Liver (tissue), 9 donors: ENCODE data around the gene PELI2. TPM values are rescaled to one million over a fixed set of nuclear protein-coding genes. Genes with fewer than 3 reads are reported as not detected.

Experiments
- DNase-seq: peaks from one replicate; pipeline ENCODE4 v3.0.0-alpha.2; 2017; ENCODE audit warnings: low spot score
- H3K27ac ChIP-seq, 2 donors: one replicate each; pipeline ENCODE4 v1.7.0; 2013; ENCODE audit warnings: inconsistent platforms in 2 of 2, low read length in 2 of 2, control low read depth in 1 of 2, low read depth in 1 of 2, mild to moderate bottlenecking in 1 of 2
- H3K27me3 ChIP-seq, 4 donors: one replicate each; pipeline versions ENCODE4 v1.6.1 to v1.7.0; 2013; ENCODE audit warnings: low read length in 3 of 4, inconsistent platforms in 1 of 4, mild to moderate bottlenecking in 1 of 4, moderate library complexity in 1 of 4; ENCODE audit not compliant: control insufficient read depth in 4 of 4, insufficient read depth in 4 of 4
- H3K36me3 ChIP-seq, 4 donors: one replicate each; pipeline versions ENCODE4 v1.6.1 to v1.7.0; 2013; ENCODE audit warnings: low read length in 3 of 4, mild to moderate bottlenecking in 3 of 4, low read depth in 1 of 4, moderate library complexity in 1 of 4; ENCODE audit not compliant: control insufficient read depth in 4 of 4, insufficient read depth in 3 of 4
- H3K4me1 ChIP-seq, 4 donors: one replicate each; pipeline versions ENCODE4 v1.6.1 to v1.7.0; 2013; ENCODE audit warnings: low read length in 3 of 4, mild to moderate bottlenecking in 3 of 4, moderate library complexity in 1 of 4; ENCODE audit not compliant: control insufficient read depth in 4 of 4, insufficient read depth in 4 of 4
- H3K4me3 ChIP-seq, 3 donors: one replicate each; pipeline versions ENCODE4 v1.6.1 to v1.7.0; 2013; ENCODE audit warnings: low read length in 3 of 3, control low read depth in 1 of 3, low read depth in 1 of 3, mild to moderate bottlenecking in 1 of 3
- H3K9ac ChIP-seq, 2 donors: one replicate each; pipeline ENCODE4 v1.7.0; 2013; ENCODE audit warnings: low read length in 2 of 2, mild to moderate bottlenecking in 2 of 2, moderate library complexity in 2 of 2, control low read depth in 1 of 2, low read depth in 1 of 2
- H3K9me3 ChIP-seq, 4 donors: one replicate each; pipeline versions ENCODE4 v1.6.1 to v1.7.0; 2013; ENCODE audit warnings: low read length in 3 of 4; ENCODE audit not compliant: control insufficient read depth in 4 of 4
- EGR1 ChIP-seq, 2 donors: IDR thresholded peaks; 2 replicates each; pipeline ENCODE4 v1.6.1; 2016 to 2018; ENCODE audit warnings: antibody characterized with exemption in 2 of 2, low read depth in 2 of 2
- FOXA1 ChIP-seq: IDR thresholded peaks from 2 replicates; pipeline ENCODE4 v1.6.1; 2016; ENCODE audit warnings: antibody characterized with exemption
- GABPA ChIP-seq, 2 donors: IDR thresholded peaks in 1 of 2; conservative IDR thresholded peaks in 1 of 2; 2 replicates each; pipeline ENCODE4 v1.6.1; 2016; ENCODE audit warnings: antibody characterized with exemption in 2 of 2, mild to moderate bottlenecking in 1 of 2, moderate library complexity in 1 of 2
- HNF4A ChIP-seq, 2 donors: conservative IDR thresholded peaks; 2 replicates each; pipeline ENCODE4 v1.6.1; 2016; ENCODE audit warnings: antibody characterized with exemption in 2 of 2, mild to moderate bottlenecking in 2 of 2
- HNF4G ChIP-seq: IDR thresholded peaks from 2 replicates; pipeline ENCODE4 v1.6.1; 2016; ENCODE audit warnings: antibody characterized with exemption
- JUND ChIP-seq, 2 donors: IDR thresholded peaks; 2 replicates each; pipeline ENCODE4 v1.6.1; 2016; ENCODE audit warnings: antibody characterized with exemption in 2 of 2
- NR2F2 ChIP-seq: IDR thresholded peaks from 2 replicates; pipeline ENCODE4 v1.6.1; 2016; ENCODE audit warnings: antibody characterized with exemption
- RAD21 ChIP-seq, 2 donors: IDR thresholded peaks; 2 replicates each; pipeline ENCODE4 v1.6.1; 2016; ENCODE audit warnings: antibody characterized with exemption in 2 of 2, mild to moderate bottlenecking in 2 of 2
- RXRA ChIP-seq, 2 donors: IDR thresholded peaks; 2 replicates each; pipeline ENCODE4 v1.6.1; 2017 to 2018; ENCODE audit warnings: antibody characterized with exemption in 2 of 2, mild to moderate bottlenecking in 1 of 2
- SP1 ChIP-seq: IDR thresholded peaks from 2 replicates; pipeline ENCODE4 v1.6.1; 2018; ENCODE audit warnings: antibody characterized with exemption, mild to moderate bottlenecking
- WGBS: extraction: QIAGEN DNeasy Blood & Tissue Kit; methylation state at CpG from one replicate; pipeline ENCODE4 v1.1.7; 2013; 5-methylcytosine and 5-hydroxymethylcytosine counted together
- polyA plus RNA-seq, 2 donors: library from polyadenylated mRNA; stranded (reverse) in 1 of 2; unstranded in 1 of 2; fragments of 200-250 nt in 1 of 2; fragments of >200 nt in 1 of 2; fragmentation: Nextera tagmentation in 1 of 2; extraction: Ambion mirVana in 1 of 2; gene quantifications; one replicate each; pipeline versions ENCODE4 v1.2.1 to v1.2.3, GENCODE V29; 2013 to 2015
- total RNA-seq, 2 donors: library from RNA; depleted of rRNA; stranded (reverse); fragments of >200 nt; gene quantifications; one replicate each; pipeline ENCODE4 v1.2.3, GENCODE V29; 2014
- TF ChIP-seq, protein P1 (sequence below): IDR thresholded peaks from 2 replicates; pipeline ENCODE4 v1.6.1; 2016; ENCODE audit warnings: antibody characterized with exemption
- TF ChIP-seq, protein P2 (sequence below): fragments of 150-350 bp; IDR thresholded peaks from 2 replicates; pipeline ENCODE4 v1.5.1; 2017; ENCODE audit warnings: improper control_type of control experiment, low read depth, low read length; ENCODE audit not compliant: missing input control
- TF ChIP-seq, protein P3 (sequence below): IDR thresholded peaks from 2 replicates; pipeline ENCODE4 v1.6.1; 2016; ENCODE audit warnings: antibody characterized with exemption
- donor health status: healthy.
- donor health status: healthy.
- donor health status: healthy.
- donor health status: healthy.
- donor health status: healthy.

Gene PELI2
- total and polyA plus RNA-seq, 4 donors, result 0.68 to 2.9 (median 1.2) TPM

DNA sequence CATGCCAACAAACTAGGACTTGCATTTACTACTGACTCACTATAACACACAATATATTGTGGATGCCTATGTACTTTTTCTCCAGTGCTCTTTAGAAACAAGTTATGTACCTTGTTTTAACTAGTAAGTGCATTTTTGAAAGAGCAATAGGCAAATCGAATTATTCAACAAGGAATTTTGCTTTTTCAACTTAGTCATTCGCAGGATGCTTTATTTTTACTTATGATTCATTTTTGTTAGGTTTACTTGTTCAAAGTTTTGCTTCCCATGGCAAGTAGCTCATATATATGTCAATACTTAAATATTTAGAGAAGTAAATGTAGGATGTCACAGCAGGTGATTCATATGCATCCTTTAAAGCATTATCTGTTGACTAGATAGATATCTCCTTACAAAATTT is 149.8 kb downstream of the PELI2 start:
- no peaks in the 10 kb centered on the region for H3K4me1 ChIP-seq
- 92% methylated on average over 2 of the region's 2 CpGs for WGBS
- no peaks in the 10 kb centered on the region for H3K9me3 ChIP-seq
- no peaks in the 10 kb centered on the region for H3K36me3 ChIP-seq
- no peak overlapping the region for H3K27ac ChIP-seq
- no peak for TF ChIP-seq RXRA (IDR thresholded peaks at IDR 0.05)
- no peak for TF ChIP-seq GABPA (IDR thresholded peaks at IDR 0.05 in 1 of 2, conservative IDR thresholded peaks at IDR 0.05 in 1 of 2)
- TF ChIP-seq, protein P1, sequence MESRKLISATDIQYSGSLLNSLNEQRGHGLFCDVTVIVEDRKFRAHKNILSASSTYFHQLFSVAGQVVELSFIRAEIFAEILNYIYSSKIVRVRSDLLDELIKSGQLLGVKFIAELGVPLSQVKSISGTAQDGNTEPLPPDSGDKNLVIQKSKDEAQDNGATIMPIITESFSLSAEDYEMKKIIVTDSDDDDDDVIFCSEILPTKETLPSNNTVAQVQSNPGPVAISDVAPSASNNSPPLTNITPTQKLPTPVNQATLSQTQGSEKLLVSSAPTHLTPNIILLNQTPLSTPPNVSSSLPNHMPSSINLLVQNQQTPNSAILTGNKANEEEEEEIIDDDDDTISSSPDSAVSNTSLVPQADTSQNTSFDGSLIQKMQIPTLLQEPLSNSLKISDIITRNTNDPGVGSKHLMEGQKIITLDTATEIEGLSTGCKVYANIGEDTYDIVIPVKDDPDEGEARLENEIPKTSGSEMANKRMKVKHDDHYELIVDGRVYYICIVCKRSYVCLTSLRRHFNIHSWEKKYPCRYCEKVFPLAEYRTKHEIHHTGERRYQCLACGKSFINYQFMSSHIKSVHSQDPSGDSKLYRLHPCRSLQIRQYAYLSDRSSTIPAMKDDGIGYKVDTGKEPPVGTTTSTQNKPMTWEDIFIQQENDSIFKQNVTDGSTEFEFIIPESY, result no peak
- TF ChIP-seq RAD21 (IDR thresholded peaks at IDR 0.05), result no peak
- TF ChIP-seq HNF4G, result no peak
- TF ChIP-seq, protein P2, sequence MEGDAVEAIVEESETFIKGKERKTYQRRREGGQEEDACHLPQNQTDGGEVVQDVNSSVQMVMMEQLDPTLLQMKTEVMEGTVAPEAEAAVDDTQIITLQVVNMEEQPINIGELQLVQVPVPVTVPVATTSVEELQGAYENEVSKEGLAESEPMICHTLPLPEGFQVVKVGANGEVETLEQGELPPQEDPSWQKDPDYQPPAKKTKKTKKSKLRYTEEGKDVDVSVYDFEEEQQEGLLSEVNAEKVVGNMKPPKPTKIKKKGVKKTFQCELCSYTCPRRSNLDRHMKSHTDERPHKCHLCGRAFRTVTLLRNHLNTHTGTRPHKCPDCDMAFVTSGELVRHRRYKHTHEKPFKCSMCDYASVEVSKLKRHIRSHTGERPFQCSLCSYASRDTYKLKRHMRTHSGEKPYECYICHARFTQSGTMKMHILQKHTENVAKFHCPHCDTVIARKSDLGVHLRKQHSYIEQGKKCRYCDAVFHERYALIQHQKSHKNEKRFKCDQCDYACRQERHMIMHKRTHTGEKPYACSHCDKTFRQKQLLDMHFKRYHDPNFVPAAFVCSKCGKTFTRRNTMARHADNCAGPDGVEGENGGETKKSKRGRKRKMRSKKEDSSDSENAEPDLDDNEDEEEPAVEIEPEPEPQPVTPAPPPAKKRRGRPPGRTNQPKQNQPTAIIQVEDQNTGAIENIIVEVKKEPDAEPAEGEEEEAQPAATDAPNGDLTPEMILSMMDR, result no peak
- no peak for TF ChIP-seq SP1
- no peak overlapping the region for H3K4me3 ChIP-seq
- H3K27me3 ChIP-seq, result no peaks in the 10 kb centered on the region
- no peak overlapping the region for H3K9ac ChIP-seq
- DNase-seq, result no peak

DNA sequence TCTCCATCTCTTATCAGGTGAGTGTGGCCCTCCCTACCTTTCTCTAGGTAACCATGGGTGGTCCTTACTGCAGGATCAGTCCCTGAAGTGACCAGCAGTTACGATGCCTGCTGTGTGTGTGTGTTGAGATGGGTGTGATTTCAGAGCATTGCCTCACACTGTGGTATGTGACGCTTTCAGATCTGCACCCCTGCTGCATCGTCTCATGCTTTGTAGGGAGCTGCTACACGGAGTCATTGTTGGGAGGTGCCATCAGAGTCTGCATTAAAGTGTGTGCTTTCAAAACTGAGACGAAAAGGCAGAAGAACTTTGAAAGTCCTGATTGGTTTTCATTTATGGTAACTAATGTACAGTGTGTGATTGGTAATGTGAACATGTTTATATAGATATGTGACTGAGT is 150.5 kb downstream of the PELI2 start:
- no peak for TF ChIP-seq GABPA (IDR thresholded peaks at IDR 0.05 in 1 of 2, conservative IDR thresholded peaks at IDR 0.05 in 1 of 2)
- TF ChIP-seq HNF4G, result no peak
- TF ChIP-seq SP1, result no peak
- TF ChIP-seq JUND (IDR thresholded peaks at IDR 0.05), result no peak
- TF ChIP-seq, protein P1, result no peak

DNA sequence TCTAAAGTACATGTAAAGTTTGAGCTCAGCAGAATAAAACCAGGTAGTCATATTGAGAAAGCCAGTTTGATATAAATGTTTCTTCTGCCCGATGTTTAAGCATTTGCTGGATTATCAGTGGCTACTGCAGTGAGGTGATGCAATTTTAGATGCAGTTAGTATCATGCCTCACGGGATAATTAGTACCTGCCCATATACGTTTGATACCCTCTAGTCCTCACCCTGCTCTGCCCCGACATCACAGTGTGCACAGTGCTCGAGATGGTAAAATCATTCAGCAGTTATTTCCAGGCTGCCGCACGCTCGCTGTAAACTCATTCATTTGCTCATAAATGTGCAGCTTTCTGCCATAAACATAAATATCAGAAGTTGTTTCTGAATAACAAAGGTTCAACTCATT is 152.7 kb downstream of the PELI2 start:
- no peak overlapping the region for H3K9ac ChIP-seq
- 94% methylated on average over 8 of the region's 8 CpGs for WGBS
- no peaks in the 10 kb centered on the region for H3K4me1 ChIP-seq
- DNase-seq, result no peak
- H3K4me3 ChIP-seq, result no peak overlapping the region
- H3K27ac ChIP-seq, result no peak overlapping the region
- no peaks in the 10 kb centered on the region for H3K9me3 ChIP-seq
- H3K27me3 ChIP-seq, result no peaks in the 10 kb centered on the region
- H3K36me3 ChIP-seq, result no peaks in the 10 kb centered on the region
- TF ChIP-seq NR2F2 (no peak), RAD21 (IDR thresholded peaks at IDR 0.05) (no peak), FOXA1 (no peak), JUND (IDR thresholded peaks at IDR 0.05) (no peak), HNF4G (no peak), EGR1 (IDR thresholded peaks at IDR 0.05; ENCODE audit: low read depth in 2 of 2) (no peak), HNF4A (conservative IDR thresholded peaks at IDR 0.05) (no peak)
- TF ChIP-seq, protein P3, sequence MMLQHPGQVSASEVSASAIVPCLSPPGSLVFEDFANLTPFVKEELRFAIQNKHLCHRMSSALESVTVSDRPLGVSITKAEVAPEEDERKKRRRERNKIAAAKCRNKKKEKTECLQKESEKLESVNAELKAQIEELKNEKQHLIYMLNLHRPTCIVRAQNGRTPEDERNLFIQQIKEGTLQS, result no peak
- TF ChIP-seq, protein P2, result no peak
- TF ChIP-seq, protein P1, result no peak

More for the DNA sequence above, 150.5 kb downstream of the PELI2 start:
- no peaks in the 10 kb centered on the region for H3K9me3 ChIP-seq
- WGBS, result 83% methylated on average over 5 of the region's 5 CpGs
- H3K4me1 ChIP-seq, result no peaks in the 10 kb centered on the region
- no peak overlapping the region for H3K9ac ChIP-seq
- DNase-seq, result no peak
- H3K27ac ChIP-seq, result no peak overlapping the region
- no peaks in the 10 kb centered on the region for H3K36me3 ChIP-seq
- no peak overlapping the region for H3K4me3 ChIP-seq
- no peaks in the 10 kb centered on the region for H3K27me3 ChIP-seq
